ENCODE measurements around the gene TPSB2. TPM values are rescaled to one million over a fixed set of nuclear protein-coding genes. Genes with fewer than 3 reads are reported as not detected.
"Not testable (repeated sequence)": the region's sequence is repeated elsewhere in the genome, so short reads cannot be mapped to it uniquely, and the experiment has no call there.

Gene TPSB2
- total RNA-seq (100 to 1,000 TPM in 1 of 2 donors, under 1 TPM in 1; 0.46 to 154 TPM), polyA plus RNA-seq (10 to 100 TPM; 12.9 to 91.5 TPM)
- long read RNA-seq, donor 1 = 0 reads
- long read RNA-seq, donor 2 = 0 reads
- long read RNA-seq, donor 3 = 0 reads
- long read RNA-seq, donor 4 = 0 reads
- long read RNA-seq, donor 5 = 0 reads

DNA sequence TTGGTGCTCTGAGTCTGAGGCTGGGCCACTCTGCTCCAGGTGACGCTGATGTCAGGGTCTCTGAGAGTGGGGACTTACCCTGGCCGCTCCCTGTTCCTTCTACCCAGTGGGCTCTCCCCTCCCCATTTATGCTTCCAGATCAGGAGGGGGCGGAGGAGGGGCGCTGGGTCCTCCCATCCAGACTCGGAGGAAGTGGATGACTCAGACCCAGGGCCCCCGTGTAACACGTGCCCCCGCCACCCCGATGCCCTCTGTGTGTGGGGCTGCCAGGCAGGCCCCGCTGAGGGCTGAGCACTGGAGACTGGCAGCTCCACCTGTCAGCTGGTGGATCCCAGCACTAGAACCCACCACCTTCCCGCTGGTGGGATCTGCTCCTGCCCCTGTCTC, at the start of gene TPSB2:
TPSB2 (minus strand) TSS at position 101 of the 387 bp plus-strand sequence. CDS start 233 bp downstream, outside the sequence.
- H3K4me3 ChIP-seq; H3K27me3 ChIP-seq (ENCODE audit: control insufficient read depth in 3 of 3, insufficient read depth in 3 of 3, low read length in 2 of 3); H3K9ac ChIP-seq (ENCODE audit: insufficient read depth in 1 of 2, low read length in 2 of 2); H3K4me1 ChIP-seq (ENCODE audit: control insufficient read depth in 5 of 5, insufficient read depth in 5 of 5, low read length in 5 of 5); ATAC-seq (ENCODE audit: insufficient read depth, low FRiP score); H3K36me3 ChIP-seq (ENCODE audit: control insufficient read depth in 4 of 4, insufficient read depth in 4 of 4, low read length in 4 of 4); H3K9me3 ChIP-seq (ENCODE audit: control insufficient read depth in 4 of 4, insufficient read depth in 3 of 4, low read length in 3 of 4); H3K27ac ChIP-seq (ENCODE audit: low read depth in 1 of 2, low read length in 1 of 2); DNase-seq: not testable (repeated sequence)
- WGBS, 2 donors = 64 to 100% methylated on average over 1 to 5 of the region's 11 CpGs

DNA sequence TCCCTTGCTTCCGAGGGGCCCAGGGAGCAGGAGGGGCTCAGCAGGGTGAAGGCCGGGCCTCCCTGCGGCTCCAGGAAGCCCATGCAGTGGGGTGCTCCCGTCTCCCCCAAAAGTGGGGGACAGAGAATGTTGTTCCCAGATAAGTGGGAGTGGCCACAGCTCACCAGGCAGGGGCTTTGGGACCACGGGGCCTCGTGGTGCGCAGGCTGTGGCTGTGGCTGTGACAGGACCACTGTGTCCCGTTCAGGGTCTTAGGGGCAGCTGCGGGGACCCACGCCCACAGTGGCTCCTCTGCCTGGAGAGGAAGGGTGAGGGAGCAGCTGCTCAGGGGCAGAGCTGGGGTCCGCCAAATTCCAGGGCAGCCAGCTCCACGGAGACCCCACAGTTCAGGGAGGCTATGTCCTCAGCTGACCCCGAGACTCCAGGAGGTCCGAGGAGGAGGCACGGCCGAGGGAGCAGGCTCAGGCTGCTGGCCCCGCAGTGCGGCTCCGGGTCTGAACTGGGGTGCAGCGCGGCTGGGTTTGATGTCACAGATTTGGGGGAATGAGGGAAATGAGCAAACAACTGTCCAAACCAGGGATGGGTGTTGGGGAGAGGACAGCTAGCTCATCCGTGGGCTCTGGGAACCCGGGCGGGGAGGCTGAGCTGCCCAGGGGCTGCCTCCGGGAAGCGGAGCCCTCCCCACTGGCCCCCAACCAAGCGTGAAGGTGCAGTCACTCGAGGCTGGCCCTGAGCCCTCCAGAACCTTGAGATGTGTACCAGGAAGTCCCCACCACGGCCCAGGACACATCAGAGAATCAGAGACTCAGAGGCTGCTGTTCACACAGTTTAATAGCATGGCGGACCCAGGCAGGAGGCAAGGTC, 49.3 kb upstream of the TPSB2 start:
- DNase-seq (no peak), ATAC-seq (ENCODE audit: insufficient read depth, low FRiP score) (no peak)
- WGBS, 2 donors = 72 to 75% methylated on average over 29 to 30 of the region's 30 CpGs
- Histone ChIP-seq H3K4me1 (ENCODE audit: control insufficient read depth in 5 of 5, insufficient read depth in 5 of 5, low read length in 5 of 5) (peaks cover 0 to 3% (median 0%) of the 10 kb centered on the region in 5 donors), H3K9ac (ENCODE audit: insufficient read depth in 1 of 2, low read length in 2 of 2) (no peak overlapping the region), H3K4me3 (no peak overlapping the region), H3K36me3 (ENCODE audit: control insufficient read depth in 4 of 4, insufficient read depth in 4 of 4, low read length in 4 of 4) (no peaks in the 10 kb centered on the region), H3K27me3 (ENCODE audit: control insufficient read depth in 3 of 3, insufficient read depth in 3 of 3, low read length in 2 of 3) (peaks cover 0 to 3% (median 0%) of the 10 kb centered on the region in 3 donors), H3K9me3 (ENCODE audit: control insufficient read depth in 4 of 4, insufficient read depth in 3 of 4, low read length in 3 of 4) (no peaks in the 10 kb centered on the region), H3K27ac (ENCODE audit: low read depth in 1 of 2, low read length in 1 of 2) (no peak overlapping the region)
- TF ChIP-seq, protein P1, sequence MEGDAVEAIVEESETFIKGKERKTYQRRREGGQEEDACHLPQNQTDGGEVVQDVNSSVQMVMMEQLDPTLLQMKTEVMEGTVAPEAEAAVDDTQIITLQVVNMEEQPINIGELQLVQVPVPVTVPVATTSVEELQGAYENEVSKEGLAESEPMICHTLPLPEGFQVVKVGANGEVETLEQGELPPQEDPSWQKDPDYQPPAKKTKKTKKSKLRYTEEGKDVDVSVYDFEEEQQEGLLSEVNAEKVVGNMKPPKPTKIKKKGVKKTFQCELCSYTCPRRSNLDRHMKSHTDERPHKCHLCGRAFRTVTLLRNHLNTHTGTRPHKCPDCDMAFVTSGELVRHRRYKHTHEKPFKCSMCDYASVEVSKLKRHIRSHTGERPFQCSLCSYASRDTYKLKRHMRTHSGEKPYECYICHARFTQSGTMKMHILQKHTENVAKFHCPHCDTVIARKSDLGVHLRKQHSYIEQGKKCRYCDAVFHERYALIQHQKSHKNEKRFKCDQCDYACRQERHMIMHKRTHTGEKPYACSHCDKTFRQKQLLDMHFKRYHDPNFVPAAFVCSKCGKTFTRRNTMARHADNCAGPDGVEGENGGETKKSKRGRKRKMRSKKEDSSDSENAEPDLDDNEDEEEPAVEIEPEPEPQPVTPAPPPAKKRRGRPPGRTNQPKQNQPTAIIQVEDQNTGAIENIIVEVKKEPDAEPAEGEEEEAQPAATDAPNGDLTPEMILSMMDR (IDR thresholded peaks at IDR 0.05; ENCODE audit: control extremely low read depth, extremely low read depth) = no peak

DNA sequence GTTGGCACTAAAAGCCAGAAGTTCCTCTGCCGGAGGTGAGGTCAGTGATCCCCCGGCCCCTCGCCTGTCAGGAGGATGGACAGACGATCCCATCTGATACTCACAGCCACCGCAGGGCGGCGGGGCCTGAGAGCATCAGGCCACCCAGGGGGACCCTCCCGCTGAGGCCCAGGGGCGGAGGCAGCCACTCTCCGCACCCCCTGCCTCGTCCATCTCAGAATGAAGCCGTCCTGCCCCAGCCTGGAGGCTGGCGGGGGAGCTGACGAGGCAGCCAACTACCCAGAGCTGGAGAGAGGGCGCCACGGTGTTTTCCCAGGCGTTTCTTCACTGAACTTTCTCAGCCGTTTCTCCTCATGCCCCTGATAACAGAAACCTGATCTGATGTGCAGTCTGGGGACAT, 48.5 kb upstream of the TPSB2 start:
- Histone ChIP-seq H3K4me3 (no peak overlapping the region), H3K36me3 (ENCODE audit: control insufficient read depth in 4 of 4, insufficient read depth in 4 of 4, low read length in 4 of 4) (no peaks in the 10 kb centered on the region), H3K27ac (ENCODE audit: low read depth in 1 of 2, low read length in 1 of 2) (no peak overlapping the region), H3K27me3 (ENCODE audit: control insufficient read depth in 3 of 3, insufficient read depth in 3 of 3, low read length in 2 of 3) (peaks cover 0 to 3% (median 0%) of the 10 kb centered on the region in 3 donors), H3K9me3 (ENCODE audit: control insufficient read depth in 4 of 4, insufficient read depth in 3 of 4, low read length in 3 of 4) (no peaks in the 10 kb centered on the region), H3K4me1 (ENCODE audit: control insufficient read depth in 5 of 5, insufficient read depth in 5 of 5, low read length in 5 of 5) (peaks cover 0 to 3% (median 0%) of the 10 kb centered on the region in 5 donors), H3K9ac (ENCODE audit: insufficient read depth in 1 of 2, low read length in 2 of 2) (no peak overlapping the region)
- 14 to 17% methylated on average over 18 of the region's 18 CpGs for WGBS, 2 donors
- TF ChIP-seq, protein P1 (IDR thresholded peaks at IDR 0.05; ENCODE audit: control extremely low read depth, extremely low read depth) = no peak
- no peak for ATAC-seq (ENCODE audit: insufficient read depth, low FRiP score)
- DNase-seq = no peak

DNA sequence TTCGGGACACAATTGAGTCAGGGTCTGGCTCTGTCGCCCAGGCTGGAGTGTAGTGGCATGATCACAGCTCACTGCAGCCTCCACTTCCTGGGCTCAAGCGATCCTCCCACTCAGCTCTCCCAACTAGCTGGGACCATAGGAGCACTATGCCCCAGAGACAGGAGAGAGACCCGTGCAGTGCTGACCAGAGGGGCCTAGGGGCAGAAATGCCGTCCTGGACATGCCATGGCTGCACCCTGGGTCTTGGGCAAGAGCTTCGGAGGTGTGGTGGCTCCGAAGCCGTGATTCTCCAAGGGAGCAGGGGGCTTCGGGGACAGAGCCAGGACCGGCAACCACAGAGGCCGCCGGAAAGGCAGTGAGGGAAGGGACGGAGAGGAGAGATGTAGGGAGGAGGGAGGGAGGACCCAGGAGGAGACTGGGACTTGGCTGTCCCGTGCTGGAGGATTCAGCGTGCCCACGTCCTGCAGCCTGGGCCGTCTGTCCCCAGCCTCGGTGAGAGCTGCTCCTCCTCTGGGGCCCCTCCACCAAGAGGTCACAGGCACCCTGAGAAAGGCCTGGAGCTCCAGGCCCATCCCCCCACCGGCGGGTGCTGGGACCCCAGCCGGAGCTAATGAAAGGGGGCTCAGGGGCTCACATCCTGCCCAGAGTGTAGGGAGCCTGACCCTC, 47.8 kb upstream of the TPSB2 start:
- Histone ChIP-seq H3K4me1 (ENCODE audit: control insufficient read depth in 5 of 5, insufficient read depth in 5 of 5, low read length in 5 of 5) (peaks cover 0 to 3% (median 0%) of the 10 kb centered on the region in 5 donors), H3K27me3 (ENCODE audit: control insufficient read depth in 3 of 3, insufficient read depth in 3 of 3, low read length in 2 of 3) (peaks cover 0 to 3% (median 0%) of the 10 kb centered on the region in 3 donors), H3K27ac (ENCODE audit: low read depth in 1 of 2, low read length in 1 of 2) (no peak overlapping the region), H3K4me3 (no peak overlapping the region), H3K9me3 (ENCODE audit: control insufficient read depth in 4 of 4, insufficient read depth in 3 of 4, low read length in 3 of 4) (peaks cover 0 to 3% (median 0%) of the 10 kb centered on the region in 4 donors), H3K9ac (ENCODE audit: insufficient read depth in 1 of 2, low read length in 2 of 2) (no peak overlapping the region), H3K36me3 (ENCODE audit: control insufficient read depth in 4 of 4, insufficient read depth in 4 of 4, low read length in 4 of 4) (no peaks in the 10 kb centered on the region)
- TF ChIP-seq, protein P1 (IDR thresholded peaks at IDR 0.05; ENCODE audit: control extremely low read depth, extremely low read depth) = no peak
- WGBS, 2 donors = 33 to 42% methylated on average over 21 of the region's 21 CpGs
- no peak for ATAC-seq (ENCODE audit: insufficient read depth, low FRiP score)
- no peak for DNase-seq

Measured in lung (tissue), 16 donors.